ENCODE data around the gene TNS1.

Gene TNS1

GRCh38 chr2:217981084-217981730, 21.6 kb downstream of the TNS1 start:
- no peak for TF ChIP-seq CTCF (IDR thresholded peaks at IDR 0.05; ENCODE audit: low read depth, low read length)
- H3K36me3 ChIP-seq, result peaks cover 55% of the 10 kb centered on the region

GRCh38 chr2:217980591-217980990, 22.2 kb downstream of the TNS1 start:
- H3K27me3 ChIP-seq, result no peaks in the 10 kb centered on the region
- no peak for DNase-seq
- no peak overlapping the region for H3K4me3 ChIP-seq (ENCODE audit: low read depth, low read length)
- H3K9me3 ChIP-seq, result no peaks in the 10 kb centered on the region
- no peak for TF ChIP-seq CTCF (IDR thresholded peaks at IDR 0.05; ENCODE audit: low read depth, low read length)
- H3K36me3 ChIP-seq, result peaks cover 55% of the 10 kb centered on the region
- no peaks in the 10 kb centered on the region for H3K4me1 ChIP-seq

More at GRCh38 chr2:217981084-217981730, 21.6 kb downstream of the TNS1 start:
- Histone ChIP-seq H3K4me3 (ENCODE audit: low read depth, low read length) (no peak overlapping the region), H3K4me1 (no peaks in the 10 kb centered on the region), H3K9me3 (no peaks in the 10 kb centered on the region), H3K27me3 (no peaks in the 10 kb centered on the region)
- no peak for DNase-seq

- Histone ChIP-seq H3K9me3 (no peaks in the 10 kb centered on the region), H3K4me3 (ENCODE audit: low read depth, low read length) (no peak overlapping the region), H3K36me3 (peaks cover 57% of the 10 kb centered on the region), H3K27me3 (no peaks in the 10 kb centered on the region), H3K4me1 (no peaks in the 10 kb centered on the region)
- no peak for DNase-seq
- no peak for TF ChIP-seq CTCF (IDR thresholded peaks at IDR 0.05; ENCODE audit: low read depth, low read length)
Observed at GRCh38 chr2:217980036-217980435, 22.8 kb downstream of the TNS1 start.

GRCh38 chr2:217979151-217979811, 23.5 kb downstream of the TNS1 start:
- H3K4me3 ChIP-seq (ENCODE audit: low read depth, low read length), result no peak overlapping the region

GRCh38 chr2:217978536-217979150, 24.2 kb downstream of the TNS1 start:
- Histone ChIP-seq H3K9me3 (no peaks in the 10 kb centered on the region), H3K27me3 (no peaks in the 10 kb centered on the region), H3K4me3 (ENCODE audit: low read depth, low read length) (no peak overlapping the region), H3K4me1 (no peaks in the 10 kb centered on the region), H3K36me3 (peaks cover 50% of the 10 kb centered on the region)
- TF ChIP-seq CTCF (IDR thresholded peaks at IDR 0.05; ENCODE audit: low read depth, low read length), result no peak
- no peak for DNase-seq

More at GRCh38 chr2:217979151-217979811, 23.5 kb downstream of the TNS1 start:
- TF ChIP-seq CTCF (IDR thresholded peaks at IDR 0.05; ENCODE audit: low read depth, low read length), result no peak
- Histone ChIP-seq H3K4me1 (no peaks in the 10 kb centered on the region), H3K36me3 (peaks cover 54% of the 10 kb centered on the region), H3K9me3 (no peaks in the 10 kb centered on the region), H3K27me3 (no peaks in the 10 kb centered on the region)
- no peak for DNase-seq

Measured in BE2C (cell line).